ENCODE data around the gene MRPL44.
"Not testable (repeated sequence)": the region's sequence is repeated elsewhere in the genome, so short reads cannot be mapped to it uniquely, and the experiment has no call there.

MRPL44 gene

GRCh38 chr2:223971731-223972130, 14.5 kb downstream of the MRPL44 start:
- no peak for DNase-seq (ENCODE audit: low read depth in 2 of 2)

- no peak for DNase-seq (ENCODE audit: low read depth in 2 of 2)
These were observed 15.4 kb downstream of the MRPL44 start for GRCh38 chr2:223972656-223973102.

- no peak for DNase-seq (ENCODE audit: low read depth in 2 of 2)
These were observed 16.3 kb downstream of the MRPL44 start for GRCh38 chr2:223973606-223974005.

- DNase-seq (ENCODE audit: low read depth in 2 of 2): no peak
These were observed 19.5 kb downstream of the MRPL44 start for GRCh38 chr2:223976635-223977226.

- no peak for DNase-seq (ENCODE audit: low read depth in 2 of 2)
These were observed 21.2 kb downstream of the MRPL44 start for GRCh38 chr2:223978451-223978850.

- no peak for DNase-seq (ENCODE audit: low read depth in 2 of 2)
These were observed 22.6 kb downstream of the MRPL44 start for GRCh38 chr2:223979730-223980396.

GRCh38 chr2:223980397-223980735, 23.1 kb downstream of the MRPL44 start:
- DNase-seq (ENCODE audit: low read depth in 2 of 2): no peak

- DNase-seq (ENCODE audit: low read depth in 2 of 2): no peak
These were observed 23.5 kb downstream of the MRPL44 start for GRCh38 chr2:223980803-223981202.

- DNase-seq (ENCODE audit: low read depth in 2 of 2): no peak
These were observed 24.0 kb downstream of the MRPL44 start for GRCh38 chr2:223981241-223981640.

GRCh38 chr2:223989206-223989855, 32.1 kb downstream of the MRPL44 start:
- DNase-seq (ENCODE audit: low read depth in 2 of 2): no peak

- DNase-seq (ENCODE audit: low read depth in 2 of 2): no peak
These were observed 32.6 kb downstream of the MRPL44 start for GRCh38 chr2:223989856-223990232.

GRCh38 chr2:223991611-223992010, 34.3 kb downstream of the MRPL44 start:
- no peak for DNase-seq (ENCODE audit: low read depth in 2 of 2)

- peak; percentile 10 to 36 for DNase-seq (ENCODE audit: low read depth in 2 of 2)
These were observed 36.5 kb downstream of the MRPL44 start for GRCh38 chr2:223993634-223994232.

- DNase-seq (ENCODE audit: low read depth in 2 of 2): no peak
These were observed 37.4 kb downstream of the MRPL44 start for GRCh38 chr2:223994562-223995162.

- DNase-seq (ENCODE audit: low read depth in 2 of 2): no peak
These were observed 38.3 kb downstream of the MRPL44 start for GRCh38 chr2:223995569-223995968.

GRCh38 chr2:223996391-223996790, 39.1 kb downstream of the MRPL44 start:
- no peak for DNase-seq (ENCODE audit: low read depth in 2 of 2)

- no peak for DNase-seq (ENCODE audit: low read depth in 2 of 2)
These were observed 40.7 kb downstream of the MRPL44 start for GRCh38 chr2:223997938-223998337.

GRCh38 chr2:223998948-223999347, 41.7 kb downstream of the MRPL44 start:
- DNase-seq (ENCODE audit: low read depth in 2 of 2): no peak

GRCh38 chr2:223999862-224000261, 42.6 kb downstream of the MRPL44 start:
- DNase-seq (ENCODE audit: low read depth in 2 of 2): no peak

- DNase-seq (ENCODE audit: low read depth in 2 of 2): not testable (repeated sequence)
These were observed 43.4 kb downstream of the MRPL44 start for GRCh38 chr2:224000662-224001061.

- no peak for DNase-seq (ENCODE audit: low read depth in 2 of 2)
These were observed 46.9 kb downstream of the MRPL44 start for GRCh38 chr2:224004105-224004695.

- DNase-seq (ENCODE audit: low read depth in 2 of 2): no peak
These were observed 51.5 kb downstream of the MRPL44 start for GRCh38 chr2:224008702-224009261.
